ENCODE results near the gene DXO. TPM values are rescaled to one million over a fixed set of nuclear protein-coding genes. Genes with fewer than 3 reads are reported as not detected.

Gene DXO
- 10 to 100 TPM; 17.1 to 17.9 TPM for total RNA-seq

GRCh38 chr6:31971993-31972708, at the start of gene DXO:
DXO (minus strand) TSS chr6:31972138; CDS start chr6:31971675, 463 bp downstream.

GRCh38 chr6:32014547-32014946, 42.6 kb upstream of the DXO start, which contains the start of gene C4B:
C4B (plus strand) TSS chr6:32014795; CDS start chr6:32014846, 51 bp downstream.

GRCh38 chr6:31981744-31982143, 9.8 kb upstream of the DXO start, which contains the start of gene C4A:
C4A (plus strand) TSS chr6:31982057; CDS start chr6:31982108, 51 bp downstream.

GRCh38 chr6:31958741-31959739, 12.9 kb downstream of the DXO start, which contains the start of the genes NELFE and SKIC2:
NELFE (minus strand) TSS chr6:31958971; CDS start chr6:31958446, 525 bp downstream.
SKIC2 (plus strand) TSS chr6:31959175; CDS start chr6:31959193, 18 bp downstream.

GRCh38 chr6:31945507-31946369, 26.2 kb downstream of the DXO start, which contains the start of gene CFB:
CFB (plus strand) TSS chr6:31946095; CDS start chr6:31946222, 127 bp downstream.

GRCh38 chr6:31927242-31927862, 44.6 kb downstream of the DXO start, which contains the start of gene C2:
C2 (plus strand) TSS chr6:31927717; CDS start chr6:31927753, 36 bp downstream.

Small RNA genes lying within 50 kb of the gene (microRNA-seq; reads per million reads assigned to microRNA genes)
- not detected for gene MIR1236 (ENCODE audit: borderline microRNAs expressed, borderline replicate concordance)

Other genes starting within 250 kb of the DXO start
- under 1 TPM; 0.22 to 0.43 TPM for gene MPIG6B, start 248.8 kb downstream of the DXO start, total RNA-seq
- gene DDAH2, start 242.8 kb downstream of the DXO start, total RNA-seq = 10 to 100 TPM; 18.1 to 18.9 TPM
- gene CLIC1, start 235.6 kb downstream of the DXO start, total RNA-seq = 100 to 1,000 TPM; 534 to 538 TPM
- 10 to 100 TPM; 47.4 to 47.7 TPM for gene MSH5, start 232.1 kb downstream of the DXO start, total RNA-seq
- gene SAPCD1, start 209.5 kb downstream of the DXO start, total RNA-seq = 10 to 100 TPM; 11.3 to 12.0 TPM
- gene VWA7, start 194.8 kb downstream of the DXO start, total RNA-seq = 1 to 10 TPM; 3.8 to 3.9 TPM
- 10 to 100 TPM; 74.6 to 79.2 TPM for gene VARS1, start 176.4 kb downstream of the DXO start, total RNA-seq
- 10 to 100 TPM; 72.5 to 75.6 TPM for gene LSM2, start 165.2 kb downstream of the DXO start, total RNA-seq
- 1 to 10 TPM; 3.7 to 3.8 TPM for gene HSPA1L, start 156.9 kb downstream of the DXO start, total RNA-seq
- 10 to 100 TPM; 75.8 to 83.8 TPM for gene HSPA1A, start 156.6 kb downstream of the DXO start, total RNA-seq
- 10 to 100 TPM; 35.5 to 35.9 TPM for gene HSPA1B, start 144.4 kb downstream of the DXO start, total RNA-seq
- gene NEU1, start 109.3 kb downstream of the DXO start, total RNA-seq = 10 to 100 TPM; 23.4 to 23.7 TPM
- gene SLC44A4, start 93.1 kb downstream of the DXO start, total RNA-seq = not detected
- gene EHMT2, start 74.4 kb downstream of the DXO start, total RNA-seq = 10 to 100 TPM; 60.9 to 61.4 TPM
- gene ZBTB12, start 70.1 kb downstream of the DXO start, total RNA-seq = 1 to 10 TPM; 1.5 to 2.4 TPM
- gene C2, start 44.4 kb downstream of the DXO start, total RNA-seq = under 1 TPM; 0.51 to 0.93 TPM
- not detected for gene CFB, start 26.0 kb downstream of the DXO start, total RNA-seq
- gene NELFE, start 13.2 kb downstream of the DXO start, total RNA-seq = 10 to 100 TPM; 60.9 to 61.7 TPM
- 10 to 100 TPM; 71.6 to 77.8 TPM for gene SKIC2, start 13.0 kb downstream of the DXO start, total RNA-seq
- gene C4A, start 9.9 kb upstream of the DXO start, total RNA-seq = 1 to 10 TPM; 4.2 to 6.2 TPM
- gene C4B, start 42.7 kb upstream of the DXO start, total RNA-seq = 1 to 10 TPM; 3.4 to 3.5 TPM
- not detected for gene CYP21A2, start 66.3 kb upstream of the DXO start, total RNA-seq
- gene TNXB, start 137.2 kb upstream of the DXO start, total RNA-seq = 1 to 10 TPM; 4.8 to 6.6 TPM
- 100 to 1,000 TPM; 125 to 139 TPM for gene ATF6B, start 156.1 kb upstream of the DXO start, total RNA-seq
- gene FKBPL, start 158.2 kb upstream of the DXO start, total RNA-seq = 1 to 10 TPM; 4.9 to 5.1 TPM
- under 1 TPM; 0.29 to 0.35 TPM for gene PRRT1, start 179.8 kb upstream of the DXO start, total RNA-seq
- gene PPT2, start 182.0 kb upstream of the DXO start, total RNA-seq = 10 to 100 TPM; 10.7 to 10.8 TPM
- gene EGFL8, start 192.5 kb upstream of the DXO start, total RNA-seq = 10 to 100 TPM; 11.1 to 14.5 TPM
- gene AGPAT1, start 203.9 kb upstream of the DXO start, total RNA-seq = 10 to 100 TPM; 42.0 to 43.1 TPM
- 10 to 100 TPM; 38.0 to 39.8 TPM for gene RNF5, start 206.3 kb upstream of the DXO start, total RNA-seq
- 10 to 100 TPM; 41.4 to 55.3 TPM for gene AGER, start 212.1 kb upstream of the DXO start, total RNA-seq
- gene PBX2, start 218.1 kb upstream of the DXO start, total RNA-seq = 10 to 100 TPM; 95.5 to 96.2 TPM
- gene GPSM3, start 220.5 kb upstream of the DXO start, total RNA-seq = 100 to 1,000 TPM; 320 to 332 TPM

All from activated naive CD4-positive, alpha-beta T cell treated with anti-CD3 and anti-CD28 coated beads, Interleukin-2, amount 10 ng/mL, durations not matched to agents 5 hours and 36 hours (primary cell).